ENCODE results near the gene GAS2L3. TPM values are rescaled to one million over a fixed set of nuclear protein-coding genes. Genes with fewer than 3 reads are reported as not detected.
A peak's percentile ranks its signal among the peaks of the same experiment; 100 is the strongest.

GAS2L3 gene
- total and polyA plus RNA-seq, 2 of the 13 experiments (the other 11 are each of a cell fraction or from before 2014, with no cell fraction given) = 7.0 to 20.8 TPM

GRCh38 chr12:100652488-100652887 is 79.0 kb downstream of the GAS2L3 start (continued):
- TF ChIP-seq, protein P1, sequence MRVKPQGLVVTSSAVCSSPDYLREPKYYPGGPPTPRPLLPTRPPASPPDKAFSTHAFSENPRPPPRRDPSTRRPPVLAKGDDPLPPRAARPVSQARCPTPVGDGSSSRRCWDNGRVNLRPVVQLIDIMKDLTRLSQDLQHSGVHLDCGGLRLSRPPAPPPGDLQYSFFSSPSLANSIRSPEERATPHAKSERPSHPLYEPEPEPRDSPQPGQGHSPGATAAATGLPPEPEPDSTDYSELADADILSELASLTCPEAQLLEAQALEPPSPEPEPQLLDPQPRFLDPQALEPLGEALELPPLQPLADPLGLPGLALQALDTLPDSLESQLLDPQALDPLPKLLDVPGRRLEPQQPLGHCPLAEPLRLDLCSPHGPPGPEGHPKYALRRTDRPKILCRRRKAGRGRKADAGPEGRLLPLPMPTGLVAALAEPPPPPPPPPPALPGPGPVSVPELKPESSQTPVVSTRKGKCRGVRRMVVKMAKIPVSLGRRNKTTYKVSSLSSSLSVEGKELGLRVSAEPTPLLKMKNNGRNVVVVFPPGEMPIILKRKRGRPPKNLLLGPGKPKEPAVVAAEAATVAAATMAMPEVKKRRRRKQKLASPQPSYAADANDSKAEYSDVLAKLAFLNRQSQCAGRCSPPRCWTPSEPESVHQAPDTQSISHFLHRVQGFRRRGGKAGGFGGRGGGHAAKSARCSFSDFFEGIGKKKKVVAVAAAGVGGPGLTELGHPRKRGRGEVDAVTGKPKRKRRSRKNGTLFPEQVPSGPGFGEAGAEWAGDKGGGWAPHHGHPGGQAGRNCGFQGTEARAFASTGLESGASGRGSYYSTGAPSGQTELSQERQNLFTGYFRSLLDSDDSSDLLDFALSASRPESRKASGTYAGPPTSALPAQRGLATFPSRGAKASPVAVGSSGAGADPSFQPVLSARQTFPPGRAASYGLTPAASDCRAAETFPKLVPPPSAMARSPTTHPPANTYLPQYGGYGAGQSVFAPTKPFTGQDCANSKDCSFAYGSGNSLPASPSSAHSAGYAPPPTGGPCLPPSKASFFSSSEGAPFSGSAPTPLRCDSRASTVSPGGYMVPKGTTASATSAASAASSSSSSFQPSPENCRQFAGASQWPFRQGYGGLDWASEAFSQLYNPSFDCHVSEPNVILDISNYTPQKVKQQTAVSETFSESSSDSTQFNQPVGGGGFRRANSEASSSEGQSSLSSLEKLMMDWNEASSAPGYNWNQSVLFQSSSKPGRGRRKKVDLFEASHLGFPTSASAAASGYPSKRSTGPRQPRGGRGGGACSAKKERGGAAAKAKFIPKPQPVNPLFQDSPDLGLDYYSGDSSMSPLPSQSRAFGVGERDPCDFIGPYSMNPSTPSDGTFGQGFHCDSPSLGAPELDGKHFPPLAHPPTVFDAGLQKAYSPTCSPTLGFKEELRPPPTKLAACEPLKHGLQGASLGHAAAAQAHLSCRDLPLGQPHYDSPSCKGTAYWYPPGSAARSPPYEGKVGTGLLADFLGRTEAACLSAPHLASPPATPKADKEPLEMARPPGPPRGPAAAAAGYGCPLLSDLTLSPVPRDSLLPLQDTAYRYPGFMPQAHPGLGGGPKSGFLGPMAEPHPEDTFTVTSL (CRISPR knock-in tag; IDR thresholded peaks at IDR 0.05; ENCODE audit: borderline replicate concordance) = peak; percentile 58; the same call in 1 of the 2 replicates
- peak; percentile 91 for TF ChIP-seq NR2F2 (IDR thresholded peaks at IDR 0.05; ENCODE audit: borderline replicate concordance, low read depth)

DNA sequence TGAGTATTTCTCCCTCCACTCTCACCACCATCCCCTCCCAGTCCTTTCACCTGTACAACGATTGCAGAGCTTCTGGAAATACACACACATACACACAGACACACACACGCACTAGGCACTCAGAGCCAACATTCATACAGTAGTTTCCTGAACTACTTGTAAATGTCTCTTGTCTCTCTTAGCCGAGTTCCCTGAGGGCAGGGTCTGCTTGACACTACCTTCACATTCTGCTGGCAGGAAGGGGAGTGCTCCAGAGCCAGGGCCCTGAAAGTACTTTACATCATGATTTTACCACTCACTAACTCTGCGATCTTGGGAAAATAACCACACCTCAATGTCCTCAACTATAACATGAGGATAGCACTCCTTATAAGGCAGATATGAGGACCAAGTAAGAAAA is 82.7 kb downstream of the GAS2L3 start:
- POLR2A ChIA-PET = no interaction called here
- Histone ChIP-seq H3K4me1 (ENCODE audit: insufficient read depth, low read length) (peaks cover 32% of the 10 kb centered on the region), H3K27me3 (ENCODE audit: control insufficient read depth in 1 of 2, insufficient read depth in 2 of 2, low read length in 2 of 2) (peaks cover 1 to 8% of the 10 kb centered on the region in 2 experiments; a peak in 2 of 5 replicates), H3K9ac (ENCODE audit: insufficient read depth, low read depth, low read length) (no peak overlapping the region), H3K4me3 (replicated peaks in 1 of 3; ENCODE audit: insufficient read depth in 1 of 3, low read depth in 2 of 3, low read length in 3 of 3) (no peak overlapping the region), H4K20me1 (ENCODE audit: insufficient read depth, low read length) (no peaks in the 10 kb centered on the region), H3K9me3 (ENCODE audit: low read length) (no peaks in the 10 kb centered on the region), H2AFZ (ENCODE audit: low read length) (no peak overlapping the region), H3K27ac (ENCODE audit: extremely low read length, insufficient read depth, low read length) (no peak overlapping the region), H3K79me2 (ENCODE audit: insufficient read depth, low read length) (no peaks in the 10 kb centered on the region), H3K36me3 (replicated peaks in 1 of 2; ENCODE audit: control insufficient read depth in 1 of 2, insufficient read depth in 2 of 2, low read length in 2 of 2) (no peaks in the 10 kb centered on the region), H3K4me2 (ENCODE audit: low read depth, low read length) (no peak overlapping the region)
- no peak for ATAC-seq
- in situ Hi-C loops (cut with HindIII; ENCODE audit: extremely low pct_ligation_motif_present, low pct_unique_long_range_greater_than_20kb) (no loop called here), intact Hi-C loops (cut with micrococcal nuclease; ENCODE audit: unreplicated experiment) (no loop called here)
- no peak for FAIRE-seq
- 33% methylated on average over 4 of the region's 4 CpGs for WGBS (ENCODE audit: low lambda C conversion rate)
- DNase-seq (ENCODE audit: low spot score) = no peak
- TF ChIP-seq, protein P2, sequence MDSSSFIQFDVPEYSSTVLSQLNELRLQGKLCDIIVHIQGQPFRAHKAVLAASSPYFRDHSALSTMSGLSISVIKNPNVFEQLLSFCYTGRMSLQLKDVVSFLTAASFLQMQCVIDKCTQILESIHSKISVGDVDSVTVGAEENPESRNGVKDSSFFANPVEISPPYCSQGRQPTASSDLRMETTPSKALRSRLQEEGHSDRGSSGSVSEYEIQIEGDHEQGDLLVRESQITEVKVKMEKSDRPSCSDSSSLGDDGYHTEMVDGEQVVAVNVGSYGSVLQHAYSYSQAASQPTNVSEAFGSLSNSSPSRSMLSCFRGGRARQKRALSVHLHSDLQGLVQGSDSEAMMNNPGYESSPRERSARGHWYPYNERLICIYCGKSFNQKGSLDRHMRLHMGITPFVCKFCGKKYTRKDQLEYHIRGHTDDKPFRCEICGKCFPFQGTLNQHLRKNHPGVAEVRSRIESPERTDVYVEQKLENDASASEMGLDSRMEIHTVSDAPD (CRISPR knock-in tag; IDR thresholded peaks at IDR 0.05) = no peak
- no peak for TF ChIP-seq ZNF781 (CRISPR knock-in tag; IDR thresholded peaks at IDR 0.05; ENCODE audit: borderline replicate concordance, not compliant biosample characterization)
- TF ChIP-seq RAD21 (CRISPR knock-in tag; IDR thresholded peaks at IDR 0.05) = no peak
- TF ChIP-seq HINFP (CRISPR knock-in tag; IDR thresholded peaks at IDR 0.05; ENCODE audit: low read depth) = no peak
- TF ChIP-seq PITX1 (CRISPR knock-in tag; IDR thresholded peaks at IDR 0.05) = no peak
- TF ChIP-seq NFATC3 (CRISPR knock-in tag; IDR thresholded peaks at IDR 0.05) = no peak
- no peak for TF ChIP-seq MAZ (IDR thresholded peaks at IDR 0.05; ENCODE audit: borderline replicate concordance, low read depth, low read length)
- TF ChIP-seq MAZ (CRISPR knock-in tag; IDR thresholded peaks at IDR 0.05; ENCODE audit: low read depth) = no peak
- no TSS peak for BruUV-seq (replicated peaks)
- CTCF ChIA-PET (ENCODE audit: low intra/inter-chr PET ratio, low total read pairs) = no interaction called here
